ENCODE results near the gene SON. TPM values are rescaled to one million over a fixed set of nuclear protein-coding genes. Genes with fewer than 3 reads are reported as not detected.

The SON gene
- total RNA-seq, 1 experiment from 2014 or later: 329 TPM

GRCh38 chr21:33567914-33568313 is 25.1 kb downstream of the SON start:
- no peak overlapping the region for H4K8ac ChIP-seq (replicated peaks; ENCODE audit: insufficient read length, low read depth, low read length)
- WGBS (ENCODE audit: extremely low coverage, insufficient read length, low lambda C conversion rate): no CpG with 5 or more reads among the region's 6 CpGs
- no peak overlapping the region for H4K5ac ChIP-seq (ENCODE audit: insufficient read length, low read depth, low read length)
- no peaks in the 10 kb centered on the region for H3K4me1 ChIP-seq (ENCODE audit: insufficient read depth, low read length)
- no peak overlapping the region for H3K4ac ChIP-seq (ENCODE audit: low read depth, low read length)
- no peaks in the 10 kb centered on the region for H3K79me2 ChIP-seq (ENCODE audit: insufficient read depth, low read length)
- H2BK15ac ChIP-seq (ENCODE audit: low read depth, low read length): no peak overlapping the region
- H2BK120ac ChIP-seq (ENCODE audit: low read depth, low read length, poor library complexity, severe bottlenecking): no peak overlapping the region
- H2BK12ac ChIP-seq (ENCODE audit: insufficient read length, low read depth, low read length): no peak overlapping the region
- no peak overlapping the region for H3K56ac ChIP-seq (ENCODE audit: insufficient read length, low read depth, low read length)
- H3K14ac ChIP-seq (ENCODE audit: insufficient read depth, low read length): no peak overlapping the region
- H2BK5ac ChIP-seq (ENCODE audit: insufficient read length, low read length): no peak overlapping the region
- H3K4me2 ChIP-seq (ENCODE audit: insufficient read depth, insufficient read length, low read length): no peak overlapping the region
- H4K91ac ChIP-seq (ENCODE audit: insufficient read length, low read depth, low read length): no peak overlapping the region
- no peaks in the 10 kb centered on the region for H3K27me3 ChIP-seq (ENCODE audit: insufficient read depth, low read length)
- H3K18ac ChIP-seq (ENCODE audit: insufficient read length, low read depth, low read length): no peak overlapping the region
- no peaks in the 10 kb centered on the region for H3K27me3 Mint-ChIP-seq (ENCODE audit: low read depth)
- no peak for DNase-seq
- H3K23me2 ChIP-seq (ENCODE audit: insufficient read length, low read depth, low read length, poor library complexity, severe bottlenecking): no peaks in the 10 kb centered on the region
- H2AK5ac ChIP-seq (ENCODE audit: insufficient read length, low read length): no peak overlapping the region
- peak overlapping the region in 1 of 3 experiments; percentile 89; a peak in 2 of 7 replicates for H3K27ac Mint-ChIP-seq
- H3K9me3 Mint-ChIP-seq: no peaks in the 10 kb centered on the region
- no peak overlapping the region for H2BK20ac ChIP-seq (ENCODE audit: low read depth, low read length, poor library complexity, severe bottlenecking)
- H3K9ac ChIP-seq (ENCODE audit: extremely low read depth, insufficient read length, low read length): no peak overlapping the region
- no peaks in the 10 kb centered on the region for H3K79me1 ChIP-seq (ENCODE audit: insufficient read depth, low read depth, low read length, poor library complexity, severe bottlenecking)
- no peak overlapping the region for H3T11ph ChIP-seq (ENCODE audit: low read length)
- no peaks in the 10 kb centered on the region for H3K9me3 ChIP-seq (ENCODE audit: control insufficient read depth, low read depth, low read length)
- H3K27ac ChIP-seq (ENCODE audit: insufficient read length, low read depth, low read length): no peak overlapping the region
- H3K4me1 Mint-ChIP-seq: no peaks in the 10 kb centered on the region
- H3K4me3 Mint-ChIP-seq: no peak overlapping the region
- no peak overlapping the region for H2AFZ ChIP-seq (ENCODE audit: low read length)
- no peak for TF ChIP-seq CTCF (conservative IDR thresholded peaks at IDR 0.05)
- H3K23ac ChIP-seq (ENCODE audit: insufficient read length, low read depth, low read length): no peak overlapping the region
- H4K20me1 ChIP-seq (ENCODE audit: control insufficient read depth, insufficient read depth, insufficient read length): no peaks in the 10 kb centered on the region
- peaks cover 23 to 57% (median 56%) of the 10 kb centered on the region in 3 experiments; a peak in 6 of 7 replicates for H3K36me3 Mint-ChIP-seq (ENCODE audit: insufficient read depth in 1 of 3, low read depth in 3 of 3)
